K562 (cell line): ENCODE data around the gene UNC119. TPM values are rescaled to one million over a fixed set of nuclear protein-coding genes. Genes with fewer than 3 reads are reported as not detected.

Experiments
- ATF7 ChIP-seq: fragments of 450-650 bp; IDR thresholded peaks from 2 replicates; pipeline ENCODE4 v1.7.1; 2014; ENCODE audit warnings: mild to moderate bottlenecking, moderate library complexity
- CBX3 ChIP-seq, 2 experiments: IDR thresholded peaks; 1 replicate in 1 of 2; 2 replicates in 1 of 2; pipeline ENCODE4 v1.6.1; 2012; ENCODE audit warnings: inconsistent platforms in 2 of 2, low read length in 2 of 2, borderline replicate concordance in 1 of 2, control low read depth in 1 of 2
- ESRRA ChIP-seq: fragments of 450-650 bp; IDR thresholded peaks from 2 replicates; pipeline ENCODE4 v1.6.1; 2014; ENCODE audit warnings: low read depth, mild to moderate bottlenecking, moderate library complexity, borderline replicate concordance
- ETV1 ChIP-seq: fragments of 450-650 bp; conservative IDR thresholded peaks from 2 replicates; pipeline ENCODE4 v1.6.1; 2016; ENCODE audit warnings: missing genetic modification characterization, control low read depth, low read depth, missing compliant biosample characterization
- ETV6 ChIP-seq, 3 experiments: fragments of 150-350 bp in 1 of 3; sonication (generic) in 1 of 3; formaldehyde crosslinking in 1 of 3; IDR thresholded peaks; 2 replicates each; pipeline versions ENCODE4 v1.6.1 to v1.8.0; 2014 to 2022; ENCODE audit warnings: borderline replicate concordance in 2 of 3, low read depth in 2 of 3, antibody characterized with exemption in 1 of 3, low read length in 1 of 3, mild to moderate bottlenecking in 1 of 3, missing genetic modification reagents in 1 of 3
- EWSR1 ChIP-seq: fragments of 450-650 bp; IDR thresholded peaks from 2 replicates; pipeline ENCODE4 v1.6.1; 2018; ENCODE audit warnings: borderline replicate concordance, mild to moderate bottlenecking, low read depth, moderate library complexity; ENCODE audit not compliant: partially characterized antibody
- HLTF ChIP-seq: fragments of 450-650 bp; IDR thresholded peaks from 2 replicates; pipeline ENCODE4 v1.6.1; 2016
- HMGN3 ChIP-seq: IDR thresholded peaks from 2 replicates; pipeline ENCODE4 v1.6.1; 2011; ENCODE audit warnings: borderline replicate concordance, low read depth, mild to moderate bottlenecking, mixed read lengths, low read length; ENCODE audit not compliant: insufficient read length; ENCODE audit errors: extremely low read depth
- HNRNPUL1 ChIP-seq: fragments of 200-400 bp; formaldehyde crosslinking; IDR thresholded peaks from 2 replicates; pipeline ENCODE4 v1.6.1; 2017; ENCODE audit warnings: low read length
- KAT7 ChIP-seq: sonication (generic); formaldehyde crosslinking; IDR thresholded peaks from 2 replicates; pipeline ENCODE4 v1.8.0; 2022; ENCODE audit warnings: missing genetic modification reagents, mild to moderate bottlenecking, borderline replicate concordance
- MITF ChIP-seq: IDR thresholded peaks from 2 replicates; pipeline ENCODE4 v1.6.1; 2014; ENCODE audit warnings: antibody characterized with exemption
- NRF1 ChIP-seq, 2 experiments: fragments of 450-650 bp; IDR thresholded peaks in 1 of 2; conservative IDR thresholded peaks in 1 of 2; 2 replicates each; pipeline ENCODE4 v1.6.1; 2014; ENCODE audit warnings: mild to moderate bottlenecking in 2 of 2
- PATZ1 ChIP-seq: fragments of 250-450 bp; sonication (Bioruptor Pico); IDR thresholded peaks from 2 replicates; pipeline ENCODE4 v1.5.0; 2020; ENCODE audit warnings: mild to moderate bottlenecking, borderline replicate concordance
- PHB ChIP-seq: fragments of 250-450 bp; sonication (Bioruptor Pico); IDR thresholded peaks from 2 replicates; pipeline ENCODE4 v1.5.0; 2021
- PURB ChIP-seq: sonication (generic); formaldehyde crosslinking; IDR thresholded peaks from 2 replicates; pipeline ENCODE4 v1.9.0; 2021; ENCODE audit warnings: low read depth, mild to moderate bottlenecking, missing genetic modification reagents
- SAP30 ChIP-seq: fragments of 200-600 bp; sonication (generic); IDR thresholded peaks from 2 replicates; pipeline ENCODE4 v1.6.1; 2012; ENCODE audit warnings: borderline replicate concordance, low read depth, mild to moderate bottlenecking, moderate library complexity, low read length, control low read depth, inconsistent platforms; ENCODE audit not compliant: insufficient read depth, poor library complexity, severe bottlenecking
- SUPT5H ChIP-seq: fragments of 450-650 bp; IDR thresholded peaks from 2 replicates; pipeline ENCODE4 v1.6.1; 2016
- TCF7 ChIP-seq: sonication (generic); IDR thresholded peaks from 2 replicates; pipeline ENCODE4 v1.6.1; 2016; ENCODE audit warnings: antibody characterized with exemption, borderline replicate concordance
- ZBTB12 ChIP-seq: fragments of 250-450 bp; sonication (Bioruptor Pico); IDR thresholded peaks from 2 replicates; pipeline ENCODE4 v1.4.0; 2020
- ZC3H8 ChIP-seq: fragments of 450-650 bp; IDR thresholded peaks from 2 replicates; pipeline ENCODE4 v1.6.1; 2017
- ZFP1 ChIP-seq: fragments of 450-650 bp; formaldehyde crosslinking; IDR thresholded peaks from 2 replicates; pipeline ENCODE4 v1.4.0; 2020; ENCODE audit warnings: mild to moderate bottlenecking, mixed read lengths
- ZNF165 ChIP-seq: fragments of 250-450 bp; sonication (Bioruptor Pico); IDR thresholded peaks from 2 replicates; pipeline ENCODE4 v1.4.0; 2020; ENCODE audit warnings: borderline replicate concordance
- ZNF347 ChIP-seq: fragments of 450-650 bp; formaldehyde crosslinking; IDR thresholded peaks from 2 replicates; pipeline ENCODE4 v1.4.0; 2020; ENCODE audit warnings: low read depth, mild to moderate bottlenecking, moderate library complexity
- ZNF764 ChIP-seq: fragments of 250-450 bp; sonication (Bioruptor Pico); IDR thresholded peaks from 2 replicates; pipeline ENCODE4 v1.4.0; 2020; ENCODE audit warnings: low read depth, mild to moderate bottlenecking, moderate library complexity
- ZNF778 ChIP-seq: fragments of 450-650 bp; formaldehyde crosslinking; IDR thresholded peaks from 2 replicates; pipeline ENCODE4 v1.4.0; 2020; ENCODE audit warnings: mild to moderate bottlenecking, moderate library complexity
- ZSCAN29 ChIP-seq: fragments of 450-650 bp; IDR thresholded peaks from 2 replicates; pipeline ENCODE4 v1.6.1; 2017
- polyA plus RNA-seq, 8 experiments: library from polyadenylated mRNA; depleted of rRNA in 4 of 8; stranded (reverse) in 5 of 8; unstranded in 3 of 8; fragments of >200 nt; fragmentation: Nextera tagmentation in 2 of 8; fragmentation: Illumina TruSeq in 1 of 8; extraction: Ambion mirVana in 2 of 8; extraction: Trizol in 1 of 8; gene quantifications; 2 replicates each; pipeline versions ENCODE4 v1.2.1 to v1.2.3, GENCODE V29; 2011 to 2014; ENCODE audit warnings: inconsistent platforms in 1 of 8, missing spikeins in 1 of 8
- total RNA-seq, 7 experiments: library from RNA; depleted of rRNA in 6 of 7; stranded (reverse); fragments of >200 nt in 6 of 7; fragmentation: Illumina TruSeq in 2 of 7; extraction: Trizol in 2 of 7; gene quantifications; 2 replicates each; pipeline versions ENCODE4 v1.2.1 to v1.2.3, GENCODE V29; 2011 to 2021; ENCODE audit warnings: low replicate concordance in 1 of 7

Gene UNC119
- total and polyA plus RNA-seq, 9 of the 15 experiments (the other 6 are each of a cell fraction or from before 2014, with no cell fraction given), result 0.37 to 47.7 (median 16.3) TPM

GRCh38 chr17:28527181-28527681 is 25.2 kb downstream of the UNC119 start (continued):
- no peak for TF ChIP-seq EWSR1
- no peak for TF ChIP-seq HNRNPUL1
- TF ChIP-seq ZSCAN29, result no peak
- no peak for TF ChIP-seq ESRRA
- TF ChIP-seq HMGN3, result no peak
- no peak for TF ChIP-seq PHB (CRISPR knock-in tag)
- no peak for TF ChIP-seq ZNF778 (CRISPR knock-in tag)
- TF ChIP-seq ETV1, result no peak
- no peak for TF ChIP-seq PURB (CRISPR knock-in tag)
- peak; percentile 97 for TF ChIP-seq HLTF
- no peak for TF ChIP-seq ZFP1 (CRISPR knock-in tag)
- 0 out of 2 replicates have a peak, but pooled peaks have one; percentile 47 for TF ChIP-seq ATF7
- no peak for TF ChIP-seq ZBTB12 (CRISPR knock-in tag)
- TF ChIP-seq PATZ1 (CRISPR knock-in tag), result no peak
- TF ChIP-seq ZNF165 (CRISPR knock-in tag), result no peak
- TF ChIP-seq ETV6 (IDR thresholded peaks at IDR 0.05; ENCODE audit: borderline replicate concordance in 1 of 2, low read depth in 2 of 2, low read length in 1 of 2), result no peak
- TF ChIP-seq ETV6 (CRISPR knock-in tag; IDR thresholded peaks at IDR 0.05; ENCODE audit: borderline replicate concordance), result no peak
- TF ChIP-seq MITF, result 0 out of 2 replicates have a peak, but pooled peaks have one; percentile 30
- TF ChIP-seq NRF1 (conservative IDR thresholded peaks at IDR 0.05 in 1 of 2, IDR thresholded peaks at IDR 0.05 in 1 of 2), result no peak
- TF ChIP-seq ZNF764 (CRISPR knock-in tag), result no peak
- TF ChIP-seq CBX3 (IDR thresholded peaks at IDR 0.05; ENCODE audit: borderline replicate concordance in 1 of 2, low read length in 2 of 2), result peak in 1 of 2 experiments; percentile 91; a peak in 2 of 3 replicates
- no peak for TF ChIP-seq TCF7
- TF ChIP-seq ZNF347, result no peak
- TF ChIP-seq SUPT5H, result no peak
- TF ChIP-seq KAT7, result no peak
- TF ChIP-seq SAP30, result no peak
- no peak for TF ChIP-seq ZC3H8
